Measurements from ENCODE around the gene PSD2.

PSD2 gene

DNA sequence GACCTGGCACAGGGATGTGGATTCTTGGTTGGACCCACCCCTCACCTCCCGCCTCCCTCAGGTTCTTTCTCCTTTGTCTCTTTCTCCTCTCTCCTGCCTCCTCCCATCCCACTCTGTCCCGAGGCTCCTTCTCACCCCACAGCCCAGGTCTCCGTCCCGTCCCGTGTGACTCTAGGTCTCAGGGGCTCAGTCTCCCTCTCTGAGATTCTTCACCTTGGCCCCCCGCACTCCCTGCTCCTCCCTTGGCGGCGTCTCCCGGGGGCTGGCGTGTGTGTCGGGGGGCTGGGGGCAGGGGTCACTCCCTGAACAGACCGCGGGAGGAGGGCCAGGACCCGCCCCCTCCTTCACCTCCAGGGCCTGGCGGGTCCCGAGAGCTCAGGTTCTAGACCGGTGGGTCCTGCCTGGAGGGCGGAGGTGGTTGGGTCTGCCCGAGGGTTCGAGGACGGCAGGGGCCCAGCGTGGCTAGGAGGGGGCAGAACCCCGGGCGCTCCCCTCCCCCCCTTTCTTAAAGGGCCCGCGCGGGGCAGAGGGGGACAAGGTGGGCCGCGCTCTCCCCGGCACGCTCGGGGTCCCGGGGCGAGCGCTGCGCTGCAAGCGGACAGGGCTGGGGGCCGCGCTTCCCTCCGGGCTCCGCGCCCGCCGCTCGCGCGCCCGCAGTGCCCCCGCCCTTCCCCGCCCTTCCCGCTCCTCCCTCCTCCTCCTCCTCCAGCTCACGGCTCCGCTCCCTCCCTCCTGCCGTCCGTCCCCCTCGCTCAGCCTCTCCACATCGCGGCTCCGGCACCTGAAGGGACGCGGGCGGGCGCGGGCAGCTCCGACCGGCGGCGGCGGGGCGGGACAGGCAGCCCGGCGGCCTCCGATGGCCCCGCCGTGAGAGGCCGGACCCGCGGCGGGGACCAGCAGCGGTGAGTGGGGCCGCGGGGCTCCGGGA lies at the start of gene PSD2:
TSS of gene PSD2 (plus strand) at position 735 of the 928 bp plus-strand sequence. CDS start 13,633 bp downstream, outside the sequence.
- Histone ChIP-seq H2AFZ (ENCODE audit: low read depth) (no peak within 1 kb of the TSS), H3K27me3 (ENCODE audit: insufficient read depth, low read depth) (peaks cover 55% of the 10 kb centered on the region), H3K4me3 (IDR thresholded peaks at IDR 0.05; ENCODE audit: insufficient read depth, low read depth, low read length) (no peak within 1 kb of the TSS), H3K27ac (no peak within 1 kb of the TSS), H3K4me1 (ENCODE audit: low read depth, poor library complexity, severe bottlenecking) (no peaks in the 10 kb centered on the region), H4K20me1 (ENCODE audit: insufficient read depth) (no peaks in the 10 kb centered on the region), H3K36me3 (ENCODE audit: insufficient read depth) (no peaks in the 10 kb centered on the region), H3K79me2 (ENCODE audit: insufficient read depth, low read depth) (no peaks in the 10 kb centered on the region), H3K9ac (no peak within 1 kb of the TSS), H3K4me2 (peak within 1 kb of the TSS; percentile 17; the same call in 1 of the 2 replicates)
- TF ChIP-seq, protein P1, sequence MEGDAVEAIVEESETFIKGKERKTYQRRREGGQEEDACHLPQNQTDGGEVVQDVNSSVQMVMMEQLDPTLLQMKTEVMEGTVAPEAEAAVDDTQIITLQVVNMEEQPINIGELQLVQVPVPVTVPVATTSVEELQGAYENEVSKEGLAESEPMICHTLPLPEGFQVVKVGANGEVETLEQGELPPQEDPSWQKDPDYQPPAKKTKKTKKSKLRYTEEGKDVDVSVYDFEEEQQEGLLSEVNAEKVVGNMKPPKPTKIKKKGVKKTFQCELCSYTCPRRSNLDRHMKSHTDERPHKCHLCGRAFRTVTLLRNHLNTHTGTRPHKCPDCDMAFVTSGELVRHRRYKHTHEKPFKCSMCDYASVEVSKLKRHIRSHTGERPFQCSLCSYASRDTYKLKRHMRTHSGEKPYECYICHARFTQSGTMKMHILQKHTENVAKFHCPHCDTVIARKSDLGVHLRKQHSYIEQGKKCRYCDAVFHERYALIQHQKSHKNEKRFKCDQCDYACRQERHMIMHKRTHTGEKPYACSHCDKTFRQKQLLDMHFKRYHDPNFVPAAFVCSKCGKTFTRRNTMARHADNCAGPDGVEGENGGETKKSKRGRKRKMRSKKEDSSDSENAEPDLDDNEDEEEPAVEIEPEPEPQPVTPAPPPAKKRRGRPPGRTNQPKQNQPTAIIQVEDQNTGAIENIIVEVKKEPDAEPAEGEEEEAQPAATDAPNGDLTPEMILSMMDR (conservative IDR thresholded peaks at IDR 0.05; ENCODE audit: low read depth, low read length), result no peak

DNA sequence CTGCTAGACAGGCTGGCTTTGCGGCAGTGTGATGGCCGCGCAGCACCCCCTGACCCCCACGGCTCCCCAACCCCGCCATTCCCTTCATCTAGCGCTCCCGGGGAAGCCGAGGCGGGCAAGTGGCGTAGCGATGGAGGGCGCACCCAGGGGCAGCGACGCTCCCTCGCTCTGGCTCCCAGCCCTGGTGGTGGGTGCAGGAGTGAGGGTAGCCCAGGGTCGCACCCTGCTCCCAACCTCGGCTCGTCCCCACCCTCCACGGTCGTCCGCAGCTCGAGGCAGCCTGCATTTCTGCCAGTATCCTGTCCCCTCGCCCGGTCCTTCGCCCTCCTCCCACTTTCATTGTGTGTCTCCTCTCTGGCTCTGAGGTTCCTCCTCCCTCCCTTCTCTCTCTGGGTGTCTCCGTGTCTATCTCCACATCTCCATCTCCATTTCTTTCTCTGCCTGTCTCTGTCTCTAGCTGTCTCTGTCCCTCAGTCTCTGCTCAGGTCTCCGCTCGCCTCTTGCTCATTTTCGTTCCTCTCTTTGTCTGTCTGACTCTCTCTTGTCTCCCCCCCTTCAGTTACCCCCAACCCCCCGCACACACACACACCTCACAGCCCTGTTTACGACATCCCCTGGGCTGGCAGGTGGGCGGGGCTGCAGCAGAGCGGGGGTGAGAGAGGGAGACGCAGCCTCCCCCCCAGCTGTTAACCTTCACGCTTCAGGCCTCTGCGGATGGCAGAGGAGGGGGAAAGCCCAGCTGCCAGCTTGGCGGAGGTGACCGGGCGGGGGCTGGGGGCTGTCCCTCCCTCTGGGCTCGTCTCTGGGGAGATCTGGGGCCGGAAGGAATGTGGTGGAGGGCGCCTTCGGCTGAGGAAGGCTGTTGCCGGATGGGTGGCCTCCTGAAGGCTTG lies 48.7 kb upstream of the PSD2 start:
- Histone ChIP-seq H3K79me2 (ENCODE audit: insufficient read depth, low read depth) (no peaks in the 10 kb centered on the region), H3K4me3 (IDR thresholded peaks at IDR 0.05; ENCODE audit: insufficient read depth, low read depth, low read length) (no peak overlapping the region), H3K9ac (peak overlapping the region; percentile 61), H3K27me3 (ENCODE audit: insufficient read depth, low read depth) (no peaks in the 10 kb centered on the region), H3K4me2 (peak overlapping the region; percentile 95), H4K20me1 (ENCODE audit: insufficient read depth) (no peaks in the 10 kb centered on the region), H2AFZ (ENCODE audit: low read depth) (peak overlapping the region; percentile 74), H3K4me1 (ENCODE audit: low read depth, poor library complexity, severe bottlenecking) (peaks cover 42% of the 10 kb centered on the region), H3K36me3 (ENCODE audit: insufficient read depth) (no peaks in the 10 kb centered on the region), H3K27ac (peak overlapping the region; percentile 96)
- TF ChIP-seq, protein P1 (conservative IDR thresholded peaks at IDR 0.05; ENCODE audit: low read depth, low read length), result no peak

DNA sequence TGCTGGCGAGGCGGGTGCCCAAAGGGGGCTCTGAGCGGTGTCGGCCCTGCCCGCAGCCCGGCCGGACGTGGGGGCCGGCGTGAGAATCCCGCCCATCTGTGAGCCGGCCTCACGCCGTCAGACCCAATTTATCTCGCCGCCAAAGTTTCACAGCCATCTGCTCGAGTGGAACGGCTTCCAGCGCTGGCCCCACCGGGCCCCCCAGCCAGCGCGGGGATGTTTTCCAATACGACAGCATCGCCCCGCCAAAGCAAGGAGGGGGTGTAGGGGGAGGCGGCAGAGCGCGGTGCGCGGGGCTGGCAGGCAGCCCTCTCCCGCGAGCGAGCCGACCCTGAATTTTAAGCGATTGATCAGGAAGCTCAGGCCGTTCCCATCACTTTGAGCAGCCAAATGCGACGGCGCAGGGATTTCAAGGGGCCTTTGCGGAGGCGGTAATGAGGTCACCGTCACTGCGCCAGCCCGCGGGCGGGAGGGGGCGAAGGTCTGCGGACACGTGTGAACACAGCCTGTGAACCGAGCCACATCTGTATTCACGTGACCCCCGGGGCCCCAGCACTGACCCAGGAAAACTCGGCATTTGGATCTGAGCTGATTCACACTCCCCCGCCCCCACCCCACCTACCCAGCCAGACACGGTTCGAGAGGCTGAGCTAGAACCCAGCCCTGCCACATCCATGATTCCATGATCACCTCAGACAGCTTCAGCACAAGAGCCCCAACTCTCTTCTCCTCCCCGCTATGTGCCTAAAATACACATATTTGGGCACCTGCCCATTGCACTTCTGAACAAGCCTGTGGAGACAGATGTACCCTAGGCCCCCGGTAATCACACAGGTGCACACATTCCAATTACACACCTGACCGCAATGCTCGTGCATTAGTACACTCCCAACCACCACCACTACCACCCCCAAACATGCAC lies 47.8 kb upstream of the PSD2 start:
- Histone ChIP-seq H3K36me3 (ENCODE audit: insufficient read depth) (no peaks in the 10 kb centered on the region), H3K79me2 (ENCODE audit: insufficient read depth, low read depth) (no peaks in the 10 kb centered on the region), H3K9ac (peak overlapping the region; percentile 61), H2AFZ (ENCODE audit: low read depth) (peak overlapping the region; percentile 74), H3K4me2 (peak overlapping the region; percentile 95), H3K27ac (peak overlapping the region; percentile 96), H3K4me3 (IDR thresholded peaks at IDR 0.05; ENCODE audit: insufficient read depth, low read depth, low read length) (no peak overlapping the region), H3K4me1 (ENCODE audit: low read depth, poor library complexity, severe bottlenecking) (peaks cover 42% of the 10 kb centered on the region), H3K27me3 (ENCODE audit: insufficient read depth, low read depth) (no peaks in the 10 kb centered on the region), H4K20me1 (ENCODE audit: insufficient read depth) (no peaks in the 10 kb centered on the region)
- TF ChIP-seq, protein P1 (conservative IDR thresholded peaks at IDR 0.05; ENCODE audit: low read depth, low read length), result no peak

DNA sequence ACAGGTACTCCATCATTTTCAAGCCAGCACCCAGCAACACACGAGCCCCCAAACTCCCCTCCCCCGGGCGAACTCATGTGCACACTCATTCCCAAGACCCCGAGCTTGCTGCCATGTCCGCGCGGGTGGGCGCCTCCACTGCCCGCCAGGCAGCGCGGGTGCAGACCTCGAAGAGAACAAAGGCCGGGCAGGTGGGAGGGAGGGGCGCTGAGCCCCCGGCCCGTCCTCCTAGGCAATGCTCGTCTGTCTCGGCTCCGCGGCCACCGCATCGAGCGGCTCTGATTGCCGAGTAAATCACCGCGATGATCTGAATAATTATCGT lies 47.1 kb upstream of the PSD2 start:
- Histone ChIP-seq H3K79me2 (ENCODE audit: insufficient read depth, low read depth) (no peaks in the 10 kb centered on the region), H2AFZ (ENCODE audit: low read depth) (no peak overlapping the region), H3K4me1 (ENCODE audit: low read depth, poor library complexity, severe bottlenecking) (peaks cover 36% of the 10 kb centered on the region), H3K27ac (no peak overlapping the region), H3K36me3 (ENCODE audit: insufficient read depth) (no peaks in the 10 kb centered on the region), H4K20me1 (ENCODE audit: insufficient read depth) (no peaks in the 10 kb centered on the region), H3K27me3 (ENCODE audit: insufficient read depth, low read depth) (no peaks in the 10 kb centered on the region), H3K4me3 (IDR thresholded peaks at IDR 0.05; ENCODE audit: insufficient read depth, low read depth, low read length) (no peak overlapping the region), H3K9ac (no peak overlapping the region), H3K4me2 (peak overlapping the region; percentile 95; the same call in 1 of the 2 replicates)
- TF ChIP-seq, protein P1 (conservative IDR thresholded peaks at IDR 0.05; ENCODE audit: low read depth, low read length), result no peak

All from KMS-11 (cell line).